ENCODE results near the gene CNDP1. TPM values are rescaled to one million over a fixed set of nuclear protein-coding genes. Genes with fewer than 3 reads are reported as not detected.

The CNDP1 gene
- polyA plus RNA-seq, 1 donor (not counting 4 experiments of a cell fraction or from before 2014, with no cell fraction given), result not detected

GRCh38 chr18:74488354-74488753 lies 45.9 kb upstream of the CNDP1 start:
- dilution Hi-C loops (cut with MboI; ENCODE audit: extremely low pct_ligation_motif_present, low sequenced_read_pairs), result no loop called here
- TF ChIP-seq, protein P1, sequence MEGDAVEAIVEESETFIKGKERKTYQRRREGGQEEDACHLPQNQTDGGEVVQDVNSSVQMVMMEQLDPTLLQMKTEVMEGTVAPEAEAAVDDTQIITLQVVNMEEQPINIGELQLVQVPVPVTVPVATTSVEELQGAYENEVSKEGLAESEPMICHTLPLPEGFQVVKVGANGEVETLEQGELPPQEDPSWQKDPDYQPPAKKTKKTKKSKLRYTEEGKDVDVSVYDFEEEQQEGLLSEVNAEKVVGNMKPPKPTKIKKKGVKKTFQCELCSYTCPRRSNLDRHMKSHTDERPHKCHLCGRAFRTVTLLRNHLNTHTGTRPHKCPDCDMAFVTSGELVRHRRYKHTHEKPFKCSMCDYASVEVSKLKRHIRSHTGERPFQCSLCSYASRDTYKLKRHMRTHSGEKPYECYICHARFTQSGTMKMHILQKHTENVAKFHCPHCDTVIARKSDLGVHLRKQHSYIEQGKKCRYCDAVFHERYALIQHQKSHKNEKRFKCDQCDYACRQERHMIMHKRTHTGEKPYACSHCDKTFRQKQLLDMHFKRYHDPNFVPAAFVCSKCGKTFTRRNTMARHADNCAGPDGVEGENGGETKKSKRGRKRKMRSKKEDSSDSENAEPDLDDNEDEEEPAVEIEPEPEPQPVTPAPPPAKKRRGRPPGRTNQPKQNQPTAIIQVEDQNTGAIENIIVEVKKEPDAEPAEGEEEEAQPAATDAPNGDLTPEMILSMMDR (optimal IDR thresholded peaks at IDR 0.05 in 1 of 3, IDR thresholded peaks at IDR 0.05 in 1 of 3, conservative IDR thresholded peaks at IDR 0.05 in 1 of 3; ENCODE audit: extremely low read depth in 1 of 3, insufficient read depth in 2 of 3, low read length in 3 of 3), result no peak
- no peak for TF ChIP-seq EZH2 (IDR thresholded peaks at IDR 0.05; ENCODE audit: low read length)
- no peaks in the 10 kb centered on the region for H3K9me1 ChIP-seq (ENCODE audit: control insufficient read depth, extremely low read depth, insufficient read depth, low read length)
- DNase-seq (ENCODE audit: low read depth, low spot score) (no peak), FAIRE-seq (no peak)
- H3K27me3 ChIP-seq (ENCODE audit: control insufficient read depth, extremely low read depth, insufficient read depth, low read length), result no peaks in the 10 kb centered on the region
- no peaks in the 10 kb centered on the region for H3K36me3 ChIP-seq (ENCODE audit: control insufficient read depth in 2 of 2, extremely low read depth in 1 of 2, insufficient read depth in 2 of 2, low read length in 2 of 2)
- no peak overlapping the region for H2AFZ ChIP-seq (ENCODE audit: control insufficient read depth, low read length)
- no peaks in the 10 kb centered on the region for H3K79me2 ChIP-seq (ENCODE audit: control insufficient read depth, insufficient read depth, low read length)
- H3K4me3 ChIP-seq (ENCODE audit: control insufficient read depth in 2 of 3, extremely low read depth in 1 of 3, insufficient read depth in 2 of 3, low read depth in 1 of 3, low read length in 3 of 3), result no peak overlapping the region
- no peak overlapping the region for H3K4me2 ChIP-seq (ENCODE audit: control insufficient read depth, extremely low read depth, insufficient read depth, low read depth, low read length)
- H3K27ac ChIP-seq (ENCODE audit: control insufficient read depth, insufficient read depth, low read length), result no peak overlapping the region
- H3K4me1 ChIP-seq (ENCODE audit: control insufficient read depth, extremely low read depth, insufficient read depth, low read length), result peaks cover 5% of the 10 kb centered on the region
- H3K9me3 ChIP-seq (ENCODE audit: control insufficient read depth, low read depth, low read length), result no peaks in the 10 kb centered on the region
- no peaks in the 10 kb centered on the region for H4K20me1 ChIP-seq (ENCODE audit: control insufficient read depth, extremely low read depth, insufficient read depth, low read length)
- no peak overlapping the region for H3K9ac ChIP-seq (ENCODE audit: control insufficient read depth, extremely low read depth, insufficient read depth, low read length)

DNA sequence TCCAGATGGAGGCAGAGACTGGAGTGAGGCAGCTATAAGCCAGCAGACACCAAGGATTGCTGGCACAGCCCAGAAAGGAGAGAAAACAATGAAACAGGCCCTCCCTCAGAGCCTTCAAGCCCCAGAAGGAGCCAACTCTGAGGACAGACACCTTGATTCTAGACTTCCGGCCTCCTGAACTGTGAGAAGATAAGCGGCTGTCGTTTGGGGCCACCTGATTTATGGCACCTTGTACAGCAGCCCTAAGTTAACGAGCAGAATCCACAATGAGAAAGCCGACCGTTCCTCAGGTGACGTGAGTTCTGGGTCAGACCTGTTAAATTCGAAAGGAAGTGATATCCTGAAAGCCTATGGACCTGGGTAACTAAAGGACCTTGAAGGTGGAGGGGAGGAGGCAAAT lies 45.4 kb upstream of the CNDP1 start:
- FAIRE-seq, result no peak
- Histone ChIP-seq H3K27me3 (ENCODE audit: control insufficient read depth, extremely low read depth, insufficient read depth, low read length) (no peaks in the 10 kb centered on the region), H3K4me1 (ENCODE audit: control insufficient read depth, extremely low read depth, insufficient read depth, low read length) (peaks cover 5% of the 10 kb centered on the region), H3K9me1 (ENCODE audit: control insufficient read depth, extremely low read depth, insufficient read depth, low read length) (no peaks in the 10 kb centered on the region), H4K20me1 (ENCODE audit: control insufficient read depth, extremely low read depth, insufficient read depth, low read length) (no peaks in the 10 kb centered on the region), H3K9me3 (ENCODE audit: control insufficient read depth, low read depth, low read length) (no peaks in the 10 kb centered on the region), H3K79me2 (ENCODE audit: control insufficient read depth, insufficient read depth, low read length) (no peaks in the 10 kb centered on the region), H3K4me2 (ENCODE audit: control insufficient read depth, extremely low read depth, insufficient read depth, low read depth, low read length) (no peak overlapping the region), H3K4me3 (ENCODE audit: control insufficient read depth in 2 of 3, extremely low read depth in 1 of 3, insufficient read depth in 2 of 3, low read depth in 1 of 3, low read length in 3 of 3) (no peak overlapping the region), H2AFZ (ENCODE audit: control insufficient read depth, low read length) (no peak overlapping the region), H3K36me3 (ENCODE audit: control insufficient read depth in 2 of 2, extremely low read depth in 1 of 2, insufficient read depth in 2 of 2, low read length in 2 of 2) (no peaks in the 10 kb centered on the region), H3K27ac (ENCODE audit: control insufficient read depth, insufficient read depth, low read length) (no peak overlapping the region), H3K9ac (ENCODE audit: control insufficient read depth, extremely low read depth, insufficient read depth, low read length) (no peak overlapping the region)
- no peak for DNase-seq (ENCODE audit: low read depth, low spot score)
- dilution Hi-C loops (cut with MboI; ENCODE audit: extremely low pct_ligation_motif_present, low sequenced_read_pairs), result no loop called here
- TF ChIP-seq, protein P1 (optimal IDR thresholded peaks at IDR 0.05 in 1 of 3, IDR thresholded peaks at IDR 0.05 in 1 of 3, conservative IDR thresholded peaks at IDR 0.05 in 1 of 3; ENCODE audit: extremely low read depth in 1 of 3, insufficient read depth in 2 of 3, low read length in 3 of 3), result no peak
- no peak for TF ChIP-seq EZH2 (IDR thresholded peaks at IDR 0.05; ENCODE audit: low read length)
